BE2C (cell line): ENCODE measurements around the gene NME3.

ENCODE experiments used
- DNase-seq: peaks from one replicate; pipeline ENCODE4 v3.0.0-alpha.2; 2020
- H3K27me3 ChIP-seq: fragments of 250-450 bp; sonication (Bioruptor Pico); 2 replicates; pipeline ENCODE4 v1.5.1; 2020; ENCODE audit warnings: mild to moderate bottlenecking
- H3K36me3 ChIP-seq: fragments of 250-450 bp; sonication (Bioruptor Pico); 2 replicates; pipeline ENCODE4 v1.5.1; 2020; ENCODE audit warnings: mild to moderate bottlenecking
- H3K4me1 ChIP-seq: fragments of 250-450 bp; sonication (Bioruptor Pico); 2 replicates; pipeline ENCODE4 v1.5.1; 2020
- H3K4me3 ChIP-seq: 2 replicates; pipeline ENCODE4 v1.5.1; 2011; ENCODE audit warnings: low read depth, low read length
- H3K9me3 ChIP-seq: fragments of 250-450 bp; sonication (Bioruptor Pico); 2 replicates; pipeline ENCODE4 v1.5.1; 2020
- CTCF ChIP-seq: IDR thresholded peaks from 2 replicates; pipeline ENCODE4 v1.5.1; 2012; ENCODE audit warnings: mild to moderate bottlenecking, low read depth, low read length

Gene NME3

DNA sequence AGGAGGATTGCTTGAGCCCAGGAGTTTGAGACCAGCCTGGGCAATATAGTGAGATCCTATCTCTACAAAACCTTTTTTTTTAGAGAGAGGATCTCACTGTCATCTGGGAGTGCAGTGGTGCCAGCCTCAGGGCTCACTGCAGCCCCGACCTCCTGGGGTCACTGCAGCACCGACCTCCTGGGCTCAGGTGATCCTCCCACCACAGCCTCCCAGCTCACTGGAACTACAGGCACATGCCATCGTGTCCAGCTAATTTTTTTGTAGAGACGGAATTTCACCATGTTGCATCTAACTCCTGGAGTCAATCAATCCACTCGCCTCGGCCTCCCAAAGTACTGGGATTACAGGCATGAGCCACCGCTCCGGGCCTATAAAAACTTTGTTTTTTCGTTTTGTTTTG lies 50.0 kb downstream of the NME3 start:
- TF ChIP-seq CTCF: no peak
- Histone ChIP-seq H3K9me3 (no peaks in the 10 kb centered on the region), H3K4me3 (no peak overlapping the region), H3K36me3 (peaks cover 17% of the 10 kb centered on the region), H3K4me1 (no peaks in the 10 kb centered on the region), H3K27me3 (no peaks in the 10 kb centered on the region)
- DNase-seq: no peak
